ENCODE data around the gene TRIO.
A peak's percentile ranks its signal among the peaks of the same experiment; 100 is the strongest.

The TRIO gene

DNA sequence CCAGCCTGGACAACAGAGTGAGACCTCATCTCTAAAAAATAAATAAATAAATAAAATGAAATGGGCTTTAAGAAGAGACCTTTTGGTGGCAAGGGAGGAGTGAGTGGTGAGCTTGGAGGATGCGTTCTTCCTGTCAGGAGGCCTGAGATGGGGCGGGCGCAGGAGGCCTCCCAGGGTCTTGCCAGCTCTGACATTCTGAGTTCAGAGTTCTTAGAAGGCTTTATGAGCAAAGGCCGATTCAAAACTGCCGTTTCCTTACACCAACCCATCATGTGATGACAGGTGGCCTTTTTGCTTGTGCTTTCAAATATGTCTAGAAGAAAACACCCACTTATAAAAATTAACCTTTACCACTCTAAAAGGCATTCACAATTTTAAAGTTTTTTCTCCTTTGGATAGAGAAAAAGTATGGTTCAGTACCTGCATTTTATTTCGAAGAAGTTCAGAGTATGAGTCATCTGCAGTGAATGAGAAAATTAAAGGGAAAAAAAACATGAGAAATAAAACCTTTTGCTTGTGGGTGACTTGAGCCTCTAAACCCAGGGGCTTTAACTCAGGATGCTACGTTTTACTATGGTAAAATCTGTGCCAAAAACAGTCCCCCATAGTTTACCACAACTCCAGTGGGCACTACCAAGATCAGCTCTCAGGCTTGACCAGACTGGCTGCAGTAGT is 281.0 kb downstream of the TRIO start:
- H3K4me1 ChIP-seq, result peaks cover 6% of the 10 kb centered on the region
- H3K36me3 ChIP-seq (ENCODE audit: control insufficient read depth, insufficient read depth, low read length), result no peaks in the 10 kb centered on the region

DNA sequence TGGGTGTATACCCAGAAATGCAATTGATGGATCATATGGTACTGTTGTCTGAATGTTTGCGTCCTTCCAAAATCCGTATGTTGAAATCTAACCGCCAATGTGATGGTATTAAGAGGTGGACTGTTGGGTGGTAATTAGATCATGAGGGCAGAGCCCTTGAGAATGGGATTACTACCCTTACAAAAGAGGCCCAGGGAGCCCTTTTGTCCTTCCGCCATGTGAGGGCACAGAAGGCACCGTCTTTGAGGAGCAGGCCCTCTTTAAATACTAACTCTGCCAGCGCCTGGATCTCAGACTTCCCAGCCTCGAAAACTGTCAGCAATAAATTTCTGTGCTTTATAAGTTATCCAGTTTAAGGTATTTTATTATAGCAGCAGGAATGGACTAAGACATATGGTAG is 282.4 kb downstream of the TRIO start:
- Histone ChIP-seq H2AFZ (no peak overlapping the region), H3K4me2 (ENCODE audit: low read length) (no peak overlapping the region), H3K79me2 (no peaks in the 10 kb centered on the region), H3K9me3 (ENCODE audit: control insufficient read depth, low read length) (no peaks in the 10 kb centered on the region), H3K4me1 (peaks cover 6% of the 10 kb centered on the region), H3K27me3 (ENCODE audit: control insufficient read depth, insufficient read depth, low read length) (no peaks in the 10 kb centered on the region), H3K9ac (no peak overlapping the region), H3K27ac (no peak overlapping the region), H3K36me3 (ENCODE audit: control insufficient read depth, insufficient read depth, low read length) (no peaks in the 10 kb centered on the region), H3K4me3 (ENCODE audit: low read depth, low read length) (no peak overlapping the region)
- TF ChIP-seq, protein P1, sequence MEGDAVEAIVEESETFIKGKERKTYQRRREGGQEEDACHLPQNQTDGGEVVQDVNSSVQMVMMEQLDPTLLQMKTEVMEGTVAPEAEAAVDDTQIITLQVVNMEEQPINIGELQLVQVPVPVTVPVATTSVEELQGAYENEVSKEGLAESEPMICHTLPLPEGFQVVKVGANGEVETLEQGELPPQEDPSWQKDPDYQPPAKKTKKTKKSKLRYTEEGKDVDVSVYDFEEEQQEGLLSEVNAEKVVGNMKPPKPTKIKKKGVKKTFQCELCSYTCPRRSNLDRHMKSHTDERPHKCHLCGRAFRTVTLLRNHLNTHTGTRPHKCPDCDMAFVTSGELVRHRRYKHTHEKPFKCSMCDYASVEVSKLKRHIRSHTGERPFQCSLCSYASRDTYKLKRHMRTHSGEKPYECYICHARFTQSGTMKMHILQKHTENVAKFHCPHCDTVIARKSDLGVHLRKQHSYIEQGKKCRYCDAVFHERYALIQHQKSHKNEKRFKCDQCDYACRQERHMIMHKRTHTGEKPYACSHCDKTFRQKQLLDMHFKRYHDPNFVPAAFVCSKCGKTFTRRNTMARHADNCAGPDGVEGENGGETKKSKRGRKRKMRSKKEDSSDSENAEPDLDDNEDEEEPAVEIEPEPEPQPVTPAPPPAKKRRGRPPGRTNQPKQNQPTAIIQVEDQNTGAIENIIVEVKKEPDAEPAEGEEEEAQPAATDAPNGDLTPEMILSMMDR (IDR thresholded peaks at IDR 0.05), result no peak

More for the DNA sequence above, 281.0 kb downstream of the TRIO start:
- no peak overlapping the region for H3K4me2 ChIP-seq (ENCODE audit: low read length)
- TF ChIP-seq, protein P1 (IDR thresholded peaks at IDR 0.05), result no peak
- H3K9me3 ChIP-seq (ENCODE audit: control insufficient read depth, low read length), result no peaks in the 10 kb centered on the region
- H3K79me2 ChIP-seq, result no peaks in the 10 kb centered on the region
- no peak overlapping the region for H3K4me3 ChIP-seq (ENCODE audit: low read depth, low read length)
- H3K27me3 ChIP-seq (ENCODE audit: control insufficient read depth, insufficient read depth, low read length), result no peaks in the 10 kb centered on the region
- no peak overlapping the region for H3K9ac ChIP-seq
- H3K27ac ChIP-seq, result no peak overlapping the region
- H2AFZ ChIP-seq, result no peak overlapping the region

GRCh38 chr5:14426521-14426920 is 283.4 kb downstream of the TRIO start:
- peaks cover 6% of the 10 kb centered on the region for H3K79me2 ChIP-seq
- H3K4me3 ChIP-seq (ENCODE audit: low read depth, low read length), result no peak overlapping the region
- H3K27ac ChIP-seq, result no peak overlapping the region
- TF ChIP-seq, protein P1 (IDR thresholded peaks at IDR 0.05), result no peak
- H3K9ac ChIP-seq, result no peak overlapping the region
- H3K36me3 ChIP-seq (ENCODE audit: control insufficient read depth, insufficient read depth, low read length), result no peaks in the 10 kb centered on the region
- H3K9me3 ChIP-seq (ENCODE audit: control insufficient read depth, low read length), result no peaks in the 10 kb centered on the region
- no peak overlapping the region for H3K4me2 ChIP-seq (ENCODE audit: low read length)
- H3K4me1 ChIP-seq, result peaks cover 6% of the 10 kb centered on the region
- no peak overlapping the region for H2AFZ ChIP-seq
- no peaks in the 10 kb centered on the region for H3K27me3 ChIP-seq (ENCODE audit: control insufficient read depth, insufficient read depth, low read length)

GRCh38 chr5:14428302-14429081 is 285.4 kb downstream of the TRIO start:
- Histone ChIP-seq H3K4me1 (peaks cover 9% of the 10 kb centered on the region), H3K9ac (no peak overlapping the region), H3K4me3 (ENCODE audit: low read depth, low read length) (no peak overlapping the region), H3K36me3 (ENCODE audit: control insufficient read depth, insufficient read depth, low read length) (no peaks in the 10 kb centered on the region), H3K9me3 (ENCODE audit: control insufficient read depth, low read length) (no peaks in the 10 kb centered on the region), H3K4me2 (ENCODE audit: low read length) (no peak overlapping the region), H2AFZ (no peak overlapping the region), H3K79me2 (peaks cover 12% of the 10 kb centered on the region), H3K27ac (peak overlapping the region; percentile 21), H3K27me3 (ENCODE audit: control insufficient read depth, insufficient read depth, low read length) (no peaks in the 10 kb centered on the region)
- TF ChIP-seq, protein P1 (IDR thresholded peaks at IDR 0.05), result no peak
